Skeletal muscle tissue (tissue), 4 donors: ENCODE data around the gene OR8K3. TPM values are rescaled to one million over a fixed set of nuclear protein-coding genes. Genes with fewer than 3 reads are reported as not detected.

Experiments used
- H3K27ac ChIP-seq: one replicate; pipeline ENCODE4 v1.7.0; 2013; ENCODE audit warnings: mild to moderate bottlenecking, low read depth, low read length, inconsistent platforms
- H3K27me3 ChIP-seq, 3 donors: one replicate each; pipeline ENCODE4 v1.7.0; 2013; ENCODE audit warnings: low read length in 3 of 3; ENCODE audit not compliant: control insufficient read depth in 3 of 3, insufficient read depth in 3 of 3
- H3K36me3 ChIP-seq, 3 donors: one replicate each; pipeline ENCODE4 v1.7.0; 2013; ENCODE audit warnings: low read length in 3 of 3; ENCODE audit not compliant: control insufficient read depth in 3 of 3, insufficient read depth in 3 of 3
- H3K4me1 ChIP-seq, 3 donors: one replicate each; pipeline ENCODE4 v1.7.0; 2013; ENCODE audit warnings: low read length in 3 of 3, mild to moderate bottlenecking in 3 of 3; ENCODE audit not compliant: control insufficient read depth in 3 of 3, insufficient read depth in 3 of 3
- H3K4me3 ChIP-seq, 3 donors: one replicate each; pipeline ENCODE4 v1.7.0; 2013; ENCODE audit warnings: low read length in 3 of 3
- H3K9ac ChIP-seq, 3 donors: one replicate each; pipeline ENCODE4 v1.7.0; 2013; ENCODE audit warnings: low read length in 3 of 3, mild to moderate bottlenecking in 3 of 3, moderate library complexity in 2 of 3, low read depth in 1 of 3
- H3K9me3 ChIP-seq, 3 donors: one replicate each; pipeline ENCODE4 v1.7.0; 2013; ENCODE audit warnings: low read length in 3 of 3; ENCODE audit not compliant: control insufficient read depth in 3 of 3
- total RNA-seq: library from RNA; depleted of rRNA; stranded (reverse); fragments of >200 nt; gene quantifications from one replicate; pipeline ENCODE4 v1.2.3, GENCODE V29; 2014
- donor health status: Osteomylitis.

The OR8K3 gene
- not detected for total RNA-seq

DNA sequence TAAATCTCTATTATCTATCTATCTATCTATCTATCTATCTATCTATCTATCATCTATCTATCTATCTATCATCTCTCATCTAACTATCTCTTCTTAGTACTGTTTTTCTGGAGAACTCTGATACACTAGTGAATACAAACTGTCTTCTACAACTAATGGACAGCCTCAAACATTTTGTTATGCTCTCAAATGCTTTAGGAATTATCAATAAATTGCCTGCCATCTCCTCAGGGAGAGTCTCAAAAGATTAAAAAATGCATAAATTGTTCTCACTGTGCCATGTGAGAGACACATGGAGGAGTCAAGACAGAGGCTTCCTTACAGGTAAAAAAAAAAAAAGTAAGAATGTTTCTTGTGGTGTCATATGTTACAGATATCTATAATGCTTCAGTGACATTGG is at the start of gene OR8K3:
Gene OR8K3, plus strand, starts transcription at position 301 of the 400 bp plus-strand sequence. CDS start 3,163 bp downstream, outside the sequence.
- no peaks in the 10 kb centered on the region for H3K4me1 ChIP-seq
- H3K4me3 ChIP-seq: no peak within 1 kb of the TSS
- no peaks in the 10 kb centered on the region for H3K36me3 ChIP-seq
- no peaks in the 10 kb centered on the region for H3K9me3 ChIP-seq
- no peak within 1 kb of the TSS for H3K9ac ChIP-seq
- no peak within 1 kb of the TSS for H3K27ac ChIP-seq
- no peaks in the 10 kb centered on the region for H3K27me3 ChIP-seq

- Histone ChIP-seq H3K4me1 (no peaks in the 10 kb centered on the region), H3K9me3 (no peaks in the 10 kb centered on the region), H3K4me3 (no peak overlapping the region), H3K27me3 (no peaks in the 10 kb centered on the region), H3K9ac (no peak overlapping the region), H3K27ac (no peak overlapping the region), H3K36me3 (no peaks in the 10 kb centered on the region)
Measured at GRCh38 chr11:56271092-56271491, 43.9 kb upstream of the OR8K3 start.

- H3K9ac ChIP-seq: no peak within 1 kb of the TSS
- no peaks in the 10 kb centered on the region for H3K36me3 ChIP-seq
- no peaks in the 10 kb centered on the region for H3K9me3 ChIP-seq
- no peaks in the 10 kb centered on the region for H3K27me3 ChIP-seq
- no peak within 1 kb of the TSS for H3K27ac ChIP-seq
- no peaks in the 10 kb centered on the region for H3K4me1 ChIP-seq
- H3K4me3 ChIP-seq: no peak within 1 kb of the TSS
Measured at GRCh38 chr11:56273854-56274253, 41.1 kb upstream of the OR8K3 start, which contains the start of gene OR5T1. Gene OR5T1 (plus strand): TSS chr11:56274154. CDS start chr11:56275639, 1,485 bp downstream.

DNA sequence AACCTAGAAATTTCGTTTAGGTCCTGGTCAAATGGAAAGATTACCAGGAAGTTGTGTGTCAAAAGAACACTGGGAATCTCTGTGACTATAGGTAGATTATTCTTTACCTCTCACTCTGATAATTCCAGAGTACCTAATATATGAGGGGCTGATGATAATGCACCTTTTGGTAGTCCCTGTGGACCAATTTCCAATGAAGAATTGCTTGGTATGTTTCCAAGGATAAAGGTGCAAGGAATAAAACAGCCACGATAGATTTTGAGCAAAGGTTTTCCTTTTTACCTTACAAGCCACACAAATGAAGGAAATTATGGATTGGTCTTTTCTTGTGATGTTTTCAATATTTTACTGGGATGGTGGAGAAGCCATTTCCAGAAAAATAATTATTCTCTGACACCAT is 22.8 kb upstream of the OR8K3 start, which contains the start of gene OR8H1:
Gene OR8H1, minus strand, starts transcription at position 101 of the 400 bp plus-strand sequence. CDS start 1,192 bp downstream, outside the sequence.
- no peaks in the 10 kb centered on the region for H3K4me1 ChIP-seq
- H3K27ac ChIP-seq: no peak within 1 kb of the TSS
- no peaks in the 10 kb centered on the region for H3K36me3 ChIP-seq
- no peaks in the 10 kb centered on the region for H3K9me3 ChIP-seq
- no peak within 1 kb of the TSS for H3K4me3 ChIP-seq
- H3K27me3 ChIP-seq: no peaks in the 10 kb centered on the region
- no peak within 1 kb of the TSS for H3K9ac ChIP-seq

- no peaks in the 10 kb centered on the region for H3K4me1 ChIP-seq
- no peaks in the 10 kb centered on the region for H3K36me3 ChIP-seq
- H3K27ac ChIP-seq: no peak overlapping the region
- no peak overlapping the region for H3K4me3 ChIP-seq
- H3K27me3 ChIP-seq: no peaks in the 10 kb centered on the region
- H3K9ac ChIP-seq: no peak overlapping the region
- no peaks in the 10 kb centered on the region for H3K9me3 ChIP-seq
Measured at GRCh38 chr11:56296898-56297297, 18.0 kb upstream of the OR8K3 start.

- H3K4me1 ChIP-seq: no peaks in the 10 kb centered on the region
- H3K4me3 ChIP-seq: no peak overlapping the region
- H3K9ac ChIP-seq: no peak overlapping the region
- H3K36me3 ChIP-seq: no peaks in the 10 kb centered on the region
- H3K27ac ChIP-seq: no peak overlapping the region
- H3K27me3 ChIP-seq: no peaks in the 10 kb centered on the region
- no peaks in the 10 kb centered on the region for H3K9me3 ChIP-seq
Measured at GRCh38 chr11:56307836-56308235, 7.1 kb upstream of the OR8K3 start.

GRCh38 chr11:56331861-56332491 is 17.0 kb downstream of the OR8K3 start:
- Histone ChIP-seq H3K4me1 (no peaks in the 10 kb centered on the region), H3K36me3 (no peaks in the 10 kb centered on the region), H3K27ac (no peak overlapping the region), H3K27me3 (no peaks in the 10 kb centered on the region), H3K9ac (no peak overlapping the region), H3K4me3 (no peak overlapping the region), H3K9me3 (no peaks in the 10 kb centered on the region)

GRCh38 chr11:56333156-56333555 is 18.2 kb downstream of the OR8K3 start:
- H3K27me3 ChIP-seq: no peaks in the 10 kb centered on the region
- no peak overlapping the region for H3K4me3 ChIP-seq
- no peaks in the 10 kb centered on the region for H3K4me1 ChIP-seq
- no peak overlapping the region for H3K9ac ChIP-seq
- no peaks in the 10 kb centered on the region for H3K36me3 ChIP-seq
- H3K9me3 ChIP-seq: no peaks in the 10 kb centered on the region
- no peak overlapping the region for H3K27ac ChIP-seq

GRCh38 chr11:56340289-56340688 is 25.3 kb downstream of the OR8K3 start:
- no peak overlapping the region for H3K4me3 ChIP-seq
- H3K27me3 ChIP-seq: no peaks in the 10 kb centered on the region
- no peaks in the 10 kb centered on the region for H3K9me3 ChIP-seq
- no peaks in the 10 kb centered on the region for H3K4me1 ChIP-seq
- no peak overlapping the region for H3K27ac ChIP-seq
- H3K9ac ChIP-seq: no peak overlapping the region
- no peaks in the 10 kb centered on the region for H3K36me3 ChIP-seq

- Histone ChIP-seq H3K27me3 (no peaks in the 10 kb centered on the region), H3K4me3 (no peak within 1 kb of the TSS), H3K36me3 (no peaks in the 10 kb centered on the region), H3K9ac (no peak within 1 kb of the TSS), H3K4me1 (no peaks in the 10 kb centered on the region), H3K27ac (no peak within 1 kb of the TSS), H3K9me3 (no peaks in the 10 kb centered on the region)
Measured at GRCh38 chr11:56345739-56346138, 30.8 kb downstream of the OR8K3 start, which contains the start of gene OR8K1. Gene OR8K1 (plus strand): TSS chr11:56346039. CDS start chr11:56346039, 0 bp downstream.
